Ishikawa (cell line): Measurements from ENCODE around the gene FAM222A.

Source experiments
- CEBPB ChIP-seq: IDR thresholded peaks from 2 replicates; pipeline ENCODE4 v1.6.1; 2012
- CREB1 ChIP-seq: IDR thresholded peaks from 2 replicates; pipeline ENCODE4 v1.6.1; 2012; ENCODE audit warnings: low read depth
- EGR1 ChIP-seq: IDR thresholded peaks from 2 replicates; pipeline ENCODE4 v1.6.1; 2012
- EP300 ChIP-seq: IDR thresholded peaks from 2 replicates; pipeline ENCODE4 v1.6.1; 2012; ENCODE audit warnings: borderline replicate concordance
- FOXM1 ChIP-seq: IDR thresholded peaks from 2 replicates; pipeline ENCODE4 v1.6.1; 2012; ENCODE audit warnings: low read depth, borderline replicate concordance
- NFIC ChIP-seq: IDR thresholded peaks from 2 replicates; pipeline ENCODE4 v1.6.1; 2012
- RAD21 ChIP-seq: IDR thresholded peaks from 2 replicates; pipeline ENCODE4 v1.6.1; 2012; ENCODE audit warnings: low read depth
- TAF1 ChIP-seq: IDR thresholded peaks from 2 replicates; pipeline ENCODE4 v1.6.1; 2012; ENCODE audit warnings: low read depth, mild to moderate bottlenecking
- TCF12 ChIP-seq: IDR thresholded peaks from 2 replicates; pipeline ENCODE4 v1.6.1; 2012; ENCODE audit warnings: low read depth
- TEAD4 ChIP-seq: IDR thresholded peaks from 2 replicates; pipeline ENCODE4 v1.6.1; 2012
- YY1 ChIP-seq: IDR thresholded peaks from 2 replicates; pipeline ENCODE4 v1.6.1; 2012; ENCODE audit warnings: low read depth
- ZBTB7A ChIP-seq: IDR thresholded peaks from 2 replicates; pipeline ENCODE4 v1.6.1; 2012; ENCODE audit warnings: low read depth
- TF ChIP-seq, protein P1 (sequence below): IDR thresholded peaks from 2 replicates; pipeline ENCODE4 v1.6.1; 2012; ENCODE audit warnings: low read depth, mild to moderate bottlenecking
- TF ChIP-seq, protein P2 (sequence below): IDR thresholded peaks from 2 replicates; pipeline ENCODE4 v1.6.1; 2012
- TF ChIP-seq, protein P3 (sequence below): IDR thresholded peaks from 2 replicates; pipeline ENCODE4 v1.6.1; 2012

The FAM222A gene

DNA sequence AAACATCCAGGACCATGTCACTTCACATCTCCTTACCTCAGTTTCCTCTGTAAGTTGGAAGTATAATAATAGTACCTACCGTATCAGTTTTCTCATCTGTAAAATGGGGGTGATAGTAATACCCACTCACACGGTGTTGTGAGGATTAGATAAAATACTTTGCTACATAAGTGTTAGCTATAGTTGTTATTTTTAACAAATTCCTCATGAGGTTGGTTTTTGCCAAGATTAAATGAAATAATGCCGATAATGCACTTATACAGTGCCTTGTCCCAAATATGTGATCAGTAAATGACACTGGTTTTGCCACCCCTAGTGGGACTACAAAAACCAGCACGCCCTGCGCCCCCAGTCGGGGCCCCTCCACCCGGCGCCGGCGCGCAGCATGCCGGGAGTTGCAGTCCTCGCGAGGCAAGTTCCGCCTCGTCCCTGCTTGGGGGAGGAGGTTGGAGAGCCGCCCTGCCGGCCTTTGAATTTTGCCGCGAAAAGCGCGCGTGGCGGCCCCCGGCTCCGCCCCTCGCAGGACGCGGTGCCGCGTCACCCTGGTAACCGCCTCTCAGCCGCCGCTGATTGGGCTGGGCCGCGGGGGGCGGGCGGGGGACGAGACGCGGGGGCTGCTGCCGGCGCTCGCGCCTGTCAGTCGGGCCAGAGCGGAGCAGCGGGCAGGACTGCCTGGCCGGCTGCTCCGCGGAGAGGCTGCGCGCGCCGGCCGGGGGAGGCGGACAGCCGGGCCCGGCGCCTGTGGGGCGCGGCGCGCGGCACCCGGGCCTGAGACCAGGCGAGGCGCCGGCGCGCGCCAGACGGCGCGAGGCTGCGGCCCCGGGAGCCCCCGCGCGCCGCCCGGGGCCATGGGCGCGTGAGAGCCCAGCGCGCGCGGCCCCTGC, at the start of gene FAM222A:
FAM222A (plus strand) TSS at position 639 of the 884 bp plus-strand sequence. CDS start 30,322 bp downstream, outside the sequence.
- TF ChIP-seq, protein P1, sequence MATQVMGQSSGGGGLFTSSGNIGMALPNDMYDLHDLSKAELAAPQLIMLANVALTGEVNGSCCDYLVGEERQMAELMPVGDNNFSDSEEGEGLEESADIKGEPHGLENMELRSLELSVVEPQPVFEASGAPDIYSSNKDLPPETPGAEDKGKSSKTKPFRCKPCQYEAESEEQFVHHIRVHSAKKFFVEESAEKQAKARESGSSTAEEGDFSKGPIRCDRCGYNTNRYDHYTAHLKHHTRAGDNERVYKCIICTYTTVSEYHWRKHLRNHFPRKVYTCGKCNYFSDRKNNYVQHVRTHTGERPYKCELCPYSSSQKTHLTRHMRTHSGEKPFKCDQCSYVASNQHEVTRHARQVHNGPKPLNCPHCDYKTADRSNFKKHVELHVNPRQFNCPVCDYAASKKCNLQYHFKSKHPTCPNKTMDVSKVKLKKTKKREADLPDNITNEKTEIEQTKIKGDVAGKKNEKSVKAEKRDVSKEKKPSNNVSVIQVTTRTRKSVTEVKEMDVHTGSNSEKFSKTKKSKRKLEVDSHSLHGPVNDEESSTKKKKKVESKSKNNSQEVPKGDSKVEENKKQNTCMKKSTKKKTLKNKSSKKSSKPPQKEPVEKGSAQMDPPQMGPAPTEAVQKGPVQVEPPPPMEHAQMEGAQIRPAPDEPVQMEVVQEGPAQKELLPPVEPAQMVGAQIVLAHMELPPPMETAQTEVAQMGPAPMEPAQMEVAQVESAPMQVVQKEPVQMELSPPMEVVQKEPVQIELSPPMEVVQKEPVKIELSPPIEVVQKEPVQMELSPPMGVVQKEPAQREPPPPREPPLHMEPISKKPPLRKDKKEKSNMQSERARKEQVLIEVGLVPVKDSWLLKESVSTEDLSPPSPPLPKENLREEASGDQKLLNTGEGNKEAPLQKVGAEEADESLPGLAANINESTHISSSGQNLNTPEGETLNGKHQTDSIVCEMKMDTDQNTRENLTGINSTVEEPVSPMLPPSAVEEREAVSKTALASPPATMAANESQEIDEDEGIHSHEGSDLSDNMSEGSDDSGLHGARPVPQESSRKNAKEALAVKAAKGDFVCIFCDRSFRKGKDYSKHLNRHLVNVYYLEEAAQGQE, result no peak
- TF ChIP-seq, protein P2, sequence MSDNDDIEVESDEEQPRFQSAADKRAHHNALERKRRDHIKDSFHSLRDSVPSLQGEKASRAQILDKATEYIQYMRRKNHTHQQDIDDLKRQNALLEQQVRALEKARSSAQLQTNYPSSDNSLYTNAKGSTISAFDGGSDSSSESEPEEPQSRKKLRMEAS, result peak; percentile 95
- peak; percentile 55; the same call in 1 of the 2 replicates for TF ChIP-seq CREB1
- TF ChIP-seq TAF1, result peak; percentile 90
- no peak for TF ChIP-seq ZBTB7A
- no peak for TF ChIP-seq NFIC
- no peak for TF ChIP-seq RAD21
- 0 out of 2 replicates have a peak, but pooled peaks have one; percentile 5 for TF ChIP-seq TEAD4
- TF ChIP-seq CEBPB, result no peak
- TF ChIP-seq TCF12, result peak; percentile 56
- TF ChIP-seq EP300, result no peak
- TF ChIP-seq FOXM1, result peak; percentile 22; the same call in 1 of the 2 replicates
- peak; percentile 14; the same call in 1 of the 2 replicates for TF ChIP-seq EGR1
- TF ChIP-seq, protein P3, sequence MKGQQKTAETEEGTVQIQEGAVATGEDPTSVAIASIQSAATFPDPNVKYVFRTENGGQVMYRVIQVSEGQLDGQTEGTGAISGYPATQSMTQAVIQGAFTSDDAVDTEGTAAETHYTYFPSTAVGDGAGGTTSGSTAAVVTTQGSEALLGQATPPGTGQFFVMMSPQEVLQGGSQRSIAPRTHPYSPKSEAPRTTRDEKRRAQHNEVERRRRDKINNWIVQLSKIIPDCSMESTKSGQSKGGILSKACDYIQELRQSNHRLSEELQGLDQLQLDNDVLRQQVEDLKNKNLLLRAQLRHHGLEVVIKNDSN, result no peak
- 0 out of 2 replicates have a peak, but pooled peaks have one; percentile 16 for TF ChIP-seq YY1

DNA sequence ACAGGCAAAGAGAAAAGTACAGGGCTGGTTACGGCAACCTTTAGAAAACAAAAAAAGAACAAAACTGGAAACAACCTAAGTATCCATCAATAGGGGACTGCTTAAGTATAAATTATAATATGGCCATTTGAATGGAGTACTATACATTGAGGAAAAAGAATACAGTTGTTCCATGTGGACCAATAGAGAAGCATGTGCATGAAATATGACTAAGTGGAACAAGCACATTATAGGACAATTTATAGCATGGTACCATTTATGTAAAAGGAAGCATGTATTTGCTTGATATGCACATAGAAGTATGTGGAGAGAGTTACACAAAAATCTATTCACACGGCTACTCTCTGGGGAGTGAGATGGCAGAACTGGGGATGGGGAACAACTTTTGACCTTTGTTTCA, 49.2 kb upstream of the FAM222A start:
- no peak for TF ChIP-seq EP300
- TF ChIP-seq, protein P1, result no peak
- TF ChIP-seq RAD21, result no peak
- TF ChIP-seq, protein P3, result no peak
- no peak for TF ChIP-seq CREB1

DNA sequence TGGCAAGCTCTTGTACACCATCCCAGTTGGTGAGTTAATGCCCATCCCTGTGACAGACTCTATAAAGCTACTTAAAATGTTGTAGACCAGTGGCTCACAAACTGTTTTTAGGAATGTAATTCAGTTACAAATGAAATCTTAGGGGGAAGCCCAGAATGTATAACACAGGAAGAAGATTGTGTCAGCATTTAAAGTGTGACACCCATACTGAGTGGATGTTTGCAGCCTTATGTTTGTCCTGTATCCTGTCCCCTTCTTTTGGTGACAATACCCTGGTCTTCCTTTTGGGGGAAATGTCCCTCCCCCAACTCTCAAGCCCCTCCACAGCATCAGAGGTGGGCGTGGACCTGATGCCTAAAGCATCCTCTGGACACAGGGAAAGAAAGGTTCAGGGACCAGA, 47.6 kb upstream of the FAM222A start:
- TF ChIP-seq TEAD4 (no peak), TCF12 (no peak), NFIC (no peak), CREB1 (no peak), CEBPB (no peak)

DNA sequence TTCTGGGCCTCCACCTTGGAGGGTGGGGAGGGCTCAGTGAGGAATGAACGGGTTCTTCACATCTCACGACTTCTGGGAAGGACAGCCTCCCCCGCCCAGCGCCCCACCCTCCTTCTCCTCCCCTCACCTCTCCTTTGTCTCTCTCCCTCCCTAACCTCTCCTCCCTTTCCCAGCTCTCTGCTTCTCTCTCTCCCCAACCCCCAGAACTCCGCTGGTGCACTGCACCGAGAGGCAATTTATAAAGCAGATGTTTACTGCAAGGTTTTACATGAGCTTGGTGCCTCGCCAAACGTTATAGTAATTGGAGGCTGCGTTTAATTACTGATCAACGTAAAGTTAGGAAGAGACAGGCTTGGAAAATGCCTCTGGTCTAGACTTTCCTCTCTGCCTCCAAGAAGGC, 42.9 kb upstream of the FAM222A start:
- TF ChIP-seq, protein P1, result no peak
- TF ChIP-seq TAF1, result no peak
- TF ChIP-seq TCF12, result no peak
- no peak for TF ChIP-seq EGR1
- TF ChIP-seq EP300, result no peak
- TF ChIP-seq RAD21, result no peak
- TF ChIP-seq TEAD4, result no peak
- TF ChIP-seq NFIC, result no peak
- TF ChIP-seq CEBPB, result no peak
- TF ChIP-seq, protein P2, result no peak
- TF ChIP-seq FOXM1, result no peak
- no peak for TF ChIP-seq YY1
- TF ChIP-seq, protein P3, result no peak
- TF ChIP-seq ZBTB7A, result no peak
- TF ChIP-seq CREB1, result no peak
